Nephron progenitor cell (in vitro differentiated cells): Measurements from ENCODE around the gene ARSA.

Source experiments
- DNase-seq: peaks from one replicate; pipeline ENCODE4 v3.0.0; 2021
- H3K27ac Mint-ChIP-seq: 2 replicates; pipeline ENCODE4 v1.8.0; 2021; ENCODE audit warnings: mild to moderate bottlenecking, moderate library complexity, mixed read lengths
- H3K27me3 Mint-ChIP-seq: 2 replicates; pipeline ENCODE4 v1.8.0; 2021; ENCODE audit warnings: mild to moderate bottlenecking, low read depth, mixed read lengths; ENCODE audit not compliant: poor library complexity
- H3K36me3 Mint-ChIP-seq: 2 replicates; pipeline ENCODE4 v1.8.0; 2021; ENCODE audit warnings: low read depth, mixed read lengths
- H3K4me1 Mint-ChIP-seq: 2 replicates; pipeline ENCODE4 v1.8.0; 2021; ENCODE audit warnings: mixed read lengths
- H3K4me3 Mint-ChIP-seq: 2 replicates; pipeline ENCODE4 v1.8.0; 2021; ENCODE audit warnings: mild to moderate bottlenecking, moderate library complexity, mixed read lengths
- H3K9me3 Mint-ChIP-seq: 2 replicates; pipeline ENCODE4 v1.8.0; 2021; ENCODE audit warnings: mild to moderate bottlenecking, moderate library complexity, mixed read lengths
- TF ChIP-seq, protein P1 (sequence below): fragments of 200-600 bp; sonication (generic); IDR thresholded peaks from 2 replicates; pipeline ENCODE4 v1.5.0; 2021; ENCODE audit warnings: antibody characterized with exemption

ARSA gene

DNA sequence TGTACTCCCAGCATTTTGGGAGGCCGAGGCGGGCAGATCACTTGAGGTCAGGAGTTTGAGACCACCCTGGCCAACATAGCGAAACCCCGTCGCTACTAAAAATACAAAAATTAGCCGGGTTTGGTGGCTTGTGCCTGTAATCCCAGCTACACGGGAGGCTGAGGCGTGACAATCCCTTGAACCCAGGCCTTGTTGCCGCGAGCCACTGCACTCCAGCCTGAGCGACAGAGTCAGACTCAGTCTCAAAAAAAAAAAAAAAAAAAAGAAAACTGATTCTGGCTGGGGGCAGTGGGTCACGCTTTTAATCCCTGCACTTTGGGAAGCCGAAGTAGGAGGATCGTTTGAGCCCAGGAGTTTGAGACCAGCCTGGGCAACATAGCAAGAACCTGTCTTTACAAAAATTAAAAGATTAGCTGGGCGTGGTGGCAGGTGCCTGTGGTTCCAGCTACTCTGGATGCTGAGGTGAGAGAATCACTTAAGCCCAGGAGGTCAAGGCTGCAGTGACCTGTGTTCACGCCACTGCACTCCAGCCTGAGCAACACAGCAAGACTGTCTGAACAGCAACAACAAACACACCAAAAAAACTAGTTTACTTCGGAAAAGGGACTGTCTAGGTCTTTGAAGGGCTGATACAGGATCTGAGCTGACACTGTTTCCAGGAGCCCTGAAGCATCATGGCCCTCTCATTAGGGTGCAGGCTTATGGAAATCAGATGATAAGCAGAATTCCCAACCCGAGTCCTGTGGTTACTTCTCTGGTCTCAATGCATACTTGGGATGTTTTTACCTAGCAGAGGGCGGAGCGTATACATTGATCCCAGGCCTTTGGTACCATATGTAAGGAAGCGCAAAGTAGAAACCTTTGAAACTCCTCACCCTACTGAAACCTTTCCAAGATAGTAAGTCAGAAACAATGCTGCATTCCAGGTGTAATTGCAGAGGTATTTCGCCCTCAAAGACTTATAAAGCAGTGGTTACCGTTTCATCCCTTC is 43.6 kb downstream of the ARSA start:
- DNase-seq, result no peak
- Mint-ChIP-seq H3K27me3 (peaks cover 22% of the 10 kb centered on the region), H3K4me1 (peaks cover 25% of the 10 kb centered on the region), H3K27ac (no peak overlapping the region), H3K36me3 (peaks cover 5% of the 10 kb centered on the region), H3K4me3 (peak overlapping the region; percentile 92), H3K9me3 (no peaks in the 10 kb centered on the region)
- TF ChIP-seq, protein P1, sequence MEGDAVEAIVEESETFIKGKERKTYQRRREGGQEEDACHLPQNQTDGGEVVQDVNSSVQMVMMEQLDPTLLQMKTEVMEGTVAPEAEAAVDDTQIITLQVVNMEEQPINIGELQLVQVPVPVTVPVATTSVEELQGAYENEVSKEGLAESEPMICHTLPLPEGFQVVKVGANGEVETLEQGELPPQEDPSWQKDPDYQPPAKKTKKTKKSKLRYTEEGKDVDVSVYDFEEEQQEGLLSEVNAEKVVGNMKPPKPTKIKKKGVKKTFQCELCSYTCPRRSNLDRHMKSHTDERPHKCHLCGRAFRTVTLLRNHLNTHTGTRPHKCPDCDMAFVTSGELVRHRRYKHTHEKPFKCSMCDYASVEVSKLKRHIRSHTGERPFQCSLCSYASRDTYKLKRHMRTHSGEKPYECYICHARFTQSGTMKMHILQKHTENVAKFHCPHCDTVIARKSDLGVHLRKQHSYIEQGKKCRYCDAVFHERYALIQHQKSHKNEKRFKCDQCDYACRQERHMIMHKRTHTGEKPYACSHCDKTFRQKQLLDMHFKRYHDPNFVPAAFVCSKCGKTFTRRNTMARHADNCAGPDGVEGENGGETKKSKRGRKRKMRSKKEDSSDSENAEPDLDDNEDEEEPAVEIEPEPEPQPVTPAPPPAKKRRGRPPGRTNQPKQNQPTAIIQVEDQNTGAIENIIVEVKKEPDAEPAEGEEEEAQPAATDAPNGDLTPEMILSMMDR, result no peak

DNA sequence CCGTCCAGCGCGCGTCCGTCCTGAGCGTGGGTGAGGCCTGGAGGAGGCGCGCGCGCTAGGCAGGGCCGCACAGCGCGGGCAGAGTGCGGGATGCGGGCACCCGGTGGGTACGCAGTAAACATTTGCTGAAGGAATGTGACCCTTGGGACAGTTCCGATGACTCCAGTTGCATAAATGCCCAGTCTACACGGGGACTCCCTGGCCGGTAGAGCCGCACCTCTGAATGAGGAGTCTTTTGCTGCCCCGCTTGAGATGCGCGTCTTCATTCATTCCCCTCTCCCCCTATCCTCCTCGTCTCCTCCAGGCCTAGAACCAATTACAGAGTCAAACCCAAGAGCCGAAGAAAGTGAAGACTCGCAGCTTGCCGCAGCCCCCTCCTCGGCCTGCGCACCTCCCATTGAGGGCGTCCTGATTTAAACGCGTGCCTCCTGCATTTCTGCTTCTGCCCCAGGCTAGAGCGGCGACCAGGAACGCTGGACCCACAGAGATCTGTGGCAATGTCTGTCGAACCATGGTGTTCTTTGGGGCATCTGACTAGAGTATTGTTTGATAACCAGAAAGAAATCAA is 44.6 kb downstream of the ARSA start:
- no peak for DNase-seq
- H3K4me3 Mint-ChIP-seq, result peak overlapping the region; percentile 92

DNA sequence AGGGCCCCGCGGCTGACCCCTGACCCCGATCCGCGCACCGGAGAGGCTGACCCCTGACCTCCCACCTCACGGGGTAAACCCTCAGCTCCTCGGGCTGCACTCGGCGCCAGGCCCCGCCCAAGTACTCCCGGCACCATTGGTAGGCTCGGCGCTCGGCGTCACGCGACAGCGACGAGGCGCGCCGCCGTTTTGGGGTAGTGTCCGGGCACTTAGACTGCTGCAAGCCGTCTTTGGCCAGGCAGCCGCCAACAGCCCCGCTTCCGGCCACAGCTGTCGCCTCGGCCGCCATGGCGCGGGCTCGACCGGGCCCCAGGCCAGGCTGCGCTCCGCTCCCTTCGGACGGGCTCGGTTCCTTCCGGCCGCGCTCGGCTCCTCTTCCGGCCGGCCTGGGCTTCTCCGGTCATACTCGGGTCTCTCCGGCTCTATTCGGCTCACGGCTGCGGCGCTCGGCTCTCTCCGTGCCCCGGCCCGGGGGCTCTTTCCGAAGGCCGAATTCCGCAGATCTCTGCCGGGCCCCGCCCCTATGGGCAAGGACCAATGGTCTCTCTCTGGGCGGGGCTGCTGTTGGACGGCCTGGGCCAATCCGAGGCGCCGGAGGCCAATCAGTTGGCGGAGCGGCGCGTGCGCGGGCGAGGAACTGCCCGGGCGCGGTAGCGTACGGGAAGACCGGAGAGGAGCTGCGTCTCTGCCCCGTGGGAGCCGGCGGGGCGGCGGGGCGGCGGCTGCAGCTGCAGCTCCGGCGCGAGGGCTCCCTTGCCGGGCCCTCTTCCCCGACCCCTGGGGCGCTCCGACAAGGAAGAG is 45.3 kb downstream of the ARSA start, which contains the start of gene CHKB:
Gene CHKB (minus strand): TSS at position 357 of the 801 bp plus-strand sequence. CDS start 68 bp downstream, at position 289.
- peaks cover 7% of the 10 kb centered on the region for H3K27me3 Mint-ChIP-seq
- TF ChIP-seq, protein P1, result no peak
- peak; percentile 99 for DNase-seq
- H3K9me3 Mint-ChIP-seq, result no peaks in the 10 kb centered on the region
- H3K4me3 Mint-ChIP-seq, result peak within 1 kb of the TSS; percentile 92
- peaks cover 32% of the 10 kb centered on the region for H3K4me1 Mint-ChIP-seq
- H3K36me3 Mint-ChIP-seq, result peaks cover 5% of the 10 kb centered on the region
- H3K27ac Mint-ChIP-seq, result peak within 1 kb of the TSS; percentile 66

More for the DNA sequence above, 44.6 kb downstream of the ARSA start:
- Mint-ChIP-seq H3K4me1 (peaks cover 32% of the 10 kb centered on the region), H3K36me3 (peaks cover 5% of the 10 kb centered on the region), H3K27ac (no peak overlapping the region), H3K27me3 (peaks cover 13% of the 10 kb centered on the region), H3K9me3 (no peaks in the 10 kb centered on the region)
- TF ChIP-seq, protein P1, result no peak

DNA sequence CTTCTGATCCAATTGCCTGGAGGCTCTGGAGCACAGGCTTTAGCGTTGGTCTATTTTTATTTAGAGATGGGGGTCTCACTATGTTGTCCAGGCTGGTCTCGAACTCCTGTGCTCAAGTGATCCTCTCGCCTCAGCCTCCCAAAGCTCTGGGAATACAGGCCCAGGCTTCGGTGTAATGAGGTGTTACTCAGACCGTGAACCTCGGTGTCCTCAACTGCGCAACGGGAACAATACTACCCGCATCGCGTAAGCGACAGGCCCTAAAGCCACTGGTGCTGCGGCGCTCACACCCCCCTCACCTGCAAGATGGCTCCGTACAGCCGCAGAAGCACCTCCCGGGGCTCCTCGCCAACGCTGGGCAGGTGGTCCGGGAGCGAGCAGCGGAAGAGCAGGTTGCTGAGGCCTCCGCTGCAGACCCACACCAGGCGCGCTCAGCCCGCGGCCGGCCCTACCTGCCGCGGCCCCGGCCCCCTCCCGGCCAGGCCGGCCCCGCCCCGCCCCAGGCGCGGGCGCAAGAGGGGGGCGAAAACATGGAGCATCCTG is 45.9 kb downstream of the ARSA start:
- no peak for DNase-seq
- H3K27ac Mint-ChIP-seq, result no peak overlapping the region

More for the DNA sequence above, 45.9 kb downstream of the ARSA start:
- Mint-ChIP-seq H3K4me1 (peaks cover 32% of the 10 kb centered on the region), H3K9me3 (no peaks in the 10 kb centered on the region), H3K36me3 (peaks cover 5% of the 10 kb centered on the region), H3K4me3 (peak overlapping the region; percentile 92), H3K27me3 (peaks cover under 1% of the 10 kb centered on the region)
- TF ChIP-seq, protein P1, result no peak
